ENCODE results near the gene HDAC9.
"Not testable (repeated sequence)": the region's sequence is repeated elsewhere in the genome, so short reads cannot be mapped to it uniquely, and the experiment has no call there.

HDAC9 gene

GRCh38 chr7:18905316-18905943 is 409.9 kb downstream of the HDAC9 start:
- no peak for DNase-seq

- DNase-seq, result no peak
These were observed 411.4 kb downstream of the HDAC9 start for GRCh38 chr7:18906901-18907300.

- no peak for DNase-seq
These were observed 417.6 kb downstream of the HDAC9 start for GRCh38 chr7:18913106-18913505.

- DNase-seq, result no peak
These were observed 421.3 kb downstream of the HDAC9 start for GRCh38 chr7:18916826-18917225.

DNA sequence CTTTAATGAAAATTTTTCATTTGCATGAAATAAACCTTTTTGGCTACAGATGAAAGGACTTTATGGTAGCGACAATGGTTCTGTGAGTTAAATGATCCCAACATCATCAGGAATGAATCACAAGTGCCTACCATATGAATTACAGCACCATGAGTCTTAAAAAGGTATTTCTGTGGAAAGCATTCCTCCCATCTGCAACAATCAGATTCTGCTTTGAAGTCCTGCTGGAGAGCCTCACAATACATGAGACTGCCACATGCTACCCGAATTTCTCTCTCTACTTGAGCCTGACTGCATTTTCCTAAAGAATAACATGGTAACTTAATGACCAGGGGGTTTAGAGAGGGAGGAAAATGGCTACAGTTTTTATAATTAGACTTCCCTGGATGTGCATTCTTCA is 431.6 kb downstream of the HDAC9 start:
- DNase-seq, result no peak

DNA sequence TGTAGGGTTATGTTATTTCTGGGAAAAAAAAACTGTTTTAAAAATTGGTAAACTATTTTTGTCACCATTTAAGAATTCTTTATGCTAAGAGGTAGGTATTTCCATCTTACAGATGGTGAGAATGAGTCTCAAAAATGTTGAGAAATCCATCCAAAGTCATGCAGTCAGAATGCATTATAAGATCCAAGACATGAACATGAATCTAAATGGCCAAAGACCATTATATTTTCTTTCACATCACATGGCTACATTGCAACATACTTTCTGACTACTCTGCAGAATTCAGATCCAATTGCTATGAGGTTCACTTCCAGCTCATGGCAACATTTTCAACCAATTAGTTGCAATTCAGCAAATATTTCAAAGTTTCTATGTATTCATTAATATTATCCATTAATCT is 440.7 kb downstream of the HDAC9 start:
- DNase-seq, result no peak

DNA sequence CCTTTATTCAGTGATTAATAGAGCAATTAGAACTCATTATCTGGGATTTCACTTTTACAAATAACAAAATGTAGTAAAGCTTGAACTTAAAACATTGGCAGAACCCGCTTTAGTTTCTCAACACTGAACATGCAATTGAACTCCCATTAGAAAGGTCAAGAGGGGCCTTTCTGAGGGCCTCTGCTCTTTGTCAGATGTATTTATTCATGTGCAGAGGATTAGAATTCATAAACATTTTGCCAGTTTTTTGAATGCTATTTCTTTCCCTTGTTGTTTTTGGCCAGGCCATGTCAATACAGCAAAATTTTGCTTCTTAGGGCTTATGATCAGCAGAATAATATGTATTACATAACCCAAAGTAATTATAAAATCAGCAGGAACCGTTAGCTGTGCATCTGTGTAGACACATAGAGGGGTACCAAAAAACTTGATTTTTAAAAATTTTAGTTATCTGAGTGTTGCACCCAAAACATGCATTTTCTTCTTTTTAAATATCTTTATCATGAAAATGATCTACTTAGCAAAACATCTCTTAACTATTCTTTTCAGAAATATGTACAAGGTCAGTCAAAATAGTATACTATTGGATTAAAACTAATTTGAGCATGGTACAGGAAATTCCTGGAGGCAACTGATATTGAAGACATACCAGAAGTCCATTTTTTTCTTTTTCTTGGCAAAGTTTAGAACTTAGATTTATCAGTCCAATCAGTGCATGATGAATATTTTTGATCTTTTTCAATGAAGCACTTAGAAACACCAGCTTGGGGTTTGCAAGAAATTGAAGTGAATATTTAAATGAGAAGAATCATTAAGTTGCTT is 444.4 kb downstream of the HDAC9 start:
- DNase-seq, result no peak

DNA sequence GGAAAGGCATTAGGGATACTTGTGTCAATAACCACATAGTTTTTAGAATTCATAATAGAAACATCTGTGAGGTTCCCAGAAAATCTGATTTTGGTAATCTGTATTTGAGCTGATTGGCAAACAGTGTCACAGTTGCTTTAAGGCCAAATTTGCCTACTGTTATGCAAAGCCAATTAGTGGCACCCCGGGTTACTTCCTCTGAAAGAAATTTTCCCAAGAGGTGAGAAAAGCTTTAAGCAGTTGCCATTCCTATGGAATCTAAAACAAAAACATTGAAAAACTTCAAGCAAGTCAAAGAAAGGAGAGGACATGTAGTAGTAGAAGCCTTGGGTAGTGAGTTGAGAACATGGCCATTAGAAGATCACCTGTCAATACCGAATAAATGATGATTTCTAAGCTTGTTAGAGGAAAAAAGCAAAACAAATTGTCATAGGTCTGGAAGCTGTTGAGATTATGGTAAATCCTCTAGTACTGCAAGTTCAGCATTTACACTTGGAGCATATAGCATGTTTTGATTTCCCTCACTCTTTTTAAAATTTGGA is 445.1 kb downstream of the HDAC9 start:
- no peak for DNase-seq

DNA sequence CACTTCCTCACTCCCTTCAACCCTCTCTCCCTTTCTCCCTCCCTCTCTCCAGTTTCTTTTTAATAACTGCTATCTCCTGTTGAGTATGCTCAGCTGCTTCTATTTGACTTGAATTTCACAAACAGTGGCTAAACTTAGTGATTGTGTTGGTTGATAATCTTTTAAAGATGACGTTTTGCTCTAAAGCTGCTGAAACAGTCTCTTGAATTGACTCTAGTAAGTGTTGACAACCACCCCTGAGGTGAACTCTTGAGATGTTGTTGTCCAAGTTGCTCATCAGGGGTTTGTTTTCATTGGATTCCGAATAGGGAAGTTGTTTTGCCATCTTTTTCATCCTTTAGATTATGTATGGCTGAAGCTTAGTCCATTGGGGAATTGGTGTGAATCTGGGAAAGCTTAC is 445.7 kb downstream of the HDAC9 start:
- DNase-seq, result no peak

DNA sequence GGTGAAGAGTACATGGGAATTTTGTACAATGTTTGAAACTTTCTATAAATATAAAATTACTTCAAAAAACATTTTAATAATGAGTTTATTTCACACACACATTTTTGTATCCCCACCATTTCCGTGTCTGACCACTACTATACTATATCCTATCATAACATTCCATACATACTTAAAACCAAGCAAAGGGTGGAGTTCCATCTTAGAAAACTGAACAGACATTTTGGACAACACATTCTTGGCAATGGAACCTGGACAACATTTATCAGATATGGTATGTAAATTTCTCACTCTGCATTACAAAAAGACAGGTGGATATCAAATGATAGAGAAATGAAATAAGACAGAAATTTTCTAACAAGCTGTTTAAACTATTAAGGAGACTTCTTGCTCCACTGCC is 453.0 kb downstream of the HDAC9 start:
- no peak for DNase-seq

- DNase-seq, result no peak
These were observed 457.3 kb downstream of the HDAC9 start for GRCh38 chr7:18952846-18953245.

- DNase-seq, result no peak
These were observed 463.1 kb downstream of the HDAC9 start for GRCh38 chr7:18958627-18959026.

DNA sequence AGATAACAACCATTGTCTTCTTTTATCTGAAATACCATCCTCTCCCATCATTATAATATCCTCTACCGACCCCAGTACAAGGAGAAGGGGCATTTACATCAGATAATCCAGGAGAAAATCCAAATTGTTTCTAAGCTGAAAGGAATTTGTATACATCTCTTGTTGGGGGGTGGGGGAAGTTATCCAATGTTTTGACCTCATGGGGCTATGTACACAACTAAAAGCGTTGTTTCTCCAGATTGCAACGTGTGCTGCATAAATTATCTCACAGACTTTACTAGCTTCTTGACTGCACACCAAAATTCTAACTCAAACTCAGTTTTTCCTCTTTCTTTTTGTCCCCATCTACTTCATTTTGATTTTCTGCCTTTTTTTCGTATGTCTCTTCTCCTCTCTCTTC is 465.2 kb downstream of the HDAC9 start:
- no peak for DNase-seq

DNA sequence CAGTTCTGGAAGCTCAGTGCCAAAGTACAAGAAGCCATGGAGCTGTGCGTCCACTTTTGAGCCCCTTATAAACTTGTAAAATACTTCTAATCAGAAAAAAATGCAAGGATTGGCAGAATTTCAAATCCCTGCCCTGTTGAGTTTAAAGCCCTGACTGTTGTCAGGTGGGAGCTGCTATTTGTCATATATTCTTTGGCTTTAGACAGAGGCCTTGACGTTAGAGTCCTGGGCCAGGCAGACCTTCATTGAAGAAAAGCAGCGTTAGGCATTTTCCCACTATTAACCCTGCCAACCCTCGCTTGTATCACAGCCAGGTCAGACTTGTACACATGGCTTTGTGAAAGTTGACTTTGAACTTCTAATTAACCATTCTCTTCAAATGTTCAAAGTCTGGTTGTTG is 466.5 kb downstream of the HDAC9 start:
- no peak for DNase-seq

DNA sequence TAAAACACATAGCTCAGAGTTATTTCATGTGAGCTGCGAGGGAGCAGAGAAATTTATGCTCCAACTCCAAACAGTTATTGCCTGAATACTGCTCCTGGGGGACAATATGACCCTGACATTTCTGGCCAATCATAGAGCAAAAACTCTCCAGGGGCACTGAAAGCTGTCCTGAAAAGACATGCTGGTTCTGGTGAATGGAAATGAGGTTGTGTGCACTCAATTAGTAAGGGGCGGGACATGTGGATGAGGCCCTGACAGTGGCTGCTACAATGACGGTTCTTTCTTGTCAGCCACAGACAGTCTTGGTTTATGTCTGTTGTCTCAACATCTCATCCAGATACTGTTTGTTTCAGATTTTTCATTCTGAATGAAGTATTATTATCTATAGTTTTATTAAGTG is 470.1 kb downstream of the HDAC9 start:
- no peak for DNase-seq

GRCh38 chr7:18967755-18968154 is 472.2 kb downstream of the HDAC9 start:
- not testable (repeated sequence) for DNase-seq

DNA sequence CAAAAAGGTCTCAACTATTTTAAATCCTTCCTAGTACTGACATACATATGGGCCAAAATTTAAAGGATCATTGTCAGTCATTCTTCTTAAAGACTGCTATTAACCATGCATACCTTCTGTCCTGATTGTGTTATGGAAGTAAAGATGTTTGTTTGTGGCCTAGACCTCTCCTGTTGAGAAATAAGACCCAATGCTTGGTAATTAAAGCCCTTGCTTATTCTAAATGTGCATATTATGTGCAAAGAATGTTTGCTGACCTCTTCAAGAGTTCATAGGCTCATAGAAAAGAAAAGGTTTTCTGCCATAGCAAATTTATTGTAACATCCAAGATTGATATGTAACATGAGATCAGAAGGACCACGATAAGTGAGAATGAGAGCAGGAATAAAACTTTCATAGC is 476.3 kb downstream of the HDAC9 start:
- no peak for DNase-seq

DNA sequence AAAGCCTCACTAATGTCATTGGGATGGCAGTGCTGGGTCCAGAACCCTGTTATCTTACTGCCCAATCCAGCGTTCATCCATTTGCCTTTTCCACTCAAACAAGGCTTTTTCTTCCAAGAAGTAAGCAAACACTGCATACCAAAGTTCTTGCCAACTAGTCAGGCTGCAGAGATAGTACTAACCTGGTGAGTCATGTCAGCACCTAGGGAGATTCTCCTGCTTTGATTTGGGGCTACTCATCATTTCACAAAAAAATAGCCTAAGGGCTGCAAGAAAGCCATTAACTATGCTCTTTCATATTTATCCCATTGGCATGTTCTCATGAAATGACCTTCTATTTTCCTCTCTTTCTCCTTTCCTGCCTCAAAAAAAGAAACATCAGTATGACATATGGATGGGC is 479.3 kb downstream of the HDAC9 start:
- DNase-seq, result no peak

- DNase-seq, result no peak
These were observed 479.7 kb downstream of the HDAC9 start for GRCh38 chr7:18975276-18975675.

- no peak for DNase-seq
These were observed 480.2 kb downstream of the HDAC9 start for GRCh38 chr7:18975689-18976280.

DNA sequence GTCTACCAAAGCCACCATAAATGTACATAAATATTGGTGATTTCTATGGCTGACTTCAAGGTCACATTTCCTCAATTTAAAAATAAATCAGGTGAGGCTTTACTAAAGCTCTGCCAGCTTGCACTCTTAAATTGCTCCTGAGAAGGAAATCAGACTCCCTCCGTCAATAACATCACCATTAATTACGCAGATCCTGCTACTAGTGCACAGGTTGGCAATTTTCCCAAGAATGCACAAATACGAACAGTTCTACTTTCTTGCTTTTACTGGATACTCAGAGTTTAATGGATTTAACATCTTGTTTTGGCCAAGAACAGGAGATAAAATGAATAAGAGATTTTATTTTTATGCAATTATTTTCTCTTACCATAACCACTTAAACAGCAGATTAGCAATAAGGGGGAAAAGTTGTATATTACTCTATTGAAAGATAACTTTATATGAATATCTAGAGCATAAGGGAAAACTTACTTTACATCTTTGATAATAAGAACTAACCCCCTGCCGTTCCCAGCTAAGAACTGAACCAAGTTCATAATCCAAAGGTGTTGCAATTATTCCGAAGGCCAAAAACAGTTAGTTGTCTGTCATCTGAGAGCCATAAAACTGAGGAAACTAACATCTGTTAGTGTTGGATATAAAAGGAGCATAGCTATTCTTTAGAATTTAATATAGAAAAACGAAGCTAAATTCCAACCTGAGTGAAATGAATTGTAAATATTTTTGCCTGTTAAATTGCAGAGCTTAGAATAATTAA is 481.3 kb downstream of the HDAC9 start:
- no peak for DNase-seq

DNA sequence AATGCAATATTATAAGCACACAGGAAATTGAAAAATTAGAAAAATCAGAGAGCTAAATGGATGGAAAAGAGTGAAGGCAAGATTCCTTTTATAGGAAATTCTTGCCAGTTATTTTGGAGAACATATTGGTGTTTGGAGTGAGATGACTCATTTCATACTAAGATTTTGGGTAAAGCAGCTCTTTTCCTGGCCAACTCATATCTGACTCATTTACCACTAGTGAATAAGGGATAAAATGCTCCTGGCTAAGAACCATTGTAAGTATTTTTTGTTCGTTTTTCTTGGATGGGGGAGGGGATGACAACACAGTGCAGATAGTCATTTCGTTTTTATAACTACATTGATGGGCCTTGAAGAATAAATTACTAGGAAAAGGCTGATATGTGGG is 482.6 kb downstream of the HDAC9 start:
- DNase-seq, result no peak

GRCh38 chr7:18990700-18991099 is 495.2 kb downstream of the HDAC9 start:
- DNase-seq, result not testable (repeated sequence)
